Body of pancreas (tissue), 4 donors: ENCODE measurements around the gene ECEL1.

Source experiments
- POLR2A ChIP-seq, 3 donors: fragments of 450-650 bp; IDR thresholded peaks; one replicate each; pipeline ENCODE4 v1.6.1; 2016; ENCODE audit warnings: antibody characterized with exemption in 3 of 3, mild to moderate bottlenecking in 2 of 3
- TF ChIP-seq, protein P1 (sequence below), 7 experiments: fragments of 450-650 bp in 4 of 7; fragments of 200-600 bp in 3 of 7; sonication (generic) in 3 of 7; IDR thresholded peaks; one replicate each; pipeline ENCODE4 v1.5.1; 2016 to 2019; ENCODE audit warnings: antibody characterized with exemption in 7 of 7

DNA sequence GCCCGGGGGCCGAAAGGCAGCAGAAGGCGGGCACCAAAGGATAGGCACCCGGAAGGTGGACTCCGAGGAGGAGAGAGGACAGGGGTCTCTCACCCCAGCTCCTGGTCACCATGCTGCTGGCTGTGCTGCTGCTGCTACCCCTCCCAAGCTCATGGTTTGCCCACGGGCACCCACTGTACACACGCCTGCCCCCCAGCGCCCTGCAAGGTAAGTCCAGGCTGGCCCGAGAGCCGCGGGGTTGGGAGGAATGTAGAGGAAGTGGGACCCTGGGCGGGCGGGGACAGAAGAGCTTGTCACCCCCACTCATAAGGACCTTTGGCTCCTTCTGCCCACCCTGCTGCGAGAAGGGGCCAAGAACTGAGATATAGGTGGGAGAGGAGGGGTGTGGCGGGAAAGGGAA, 32.9 kb upstream of the ECEL1 start:
- TF ChIP-seq, protein P1, sequence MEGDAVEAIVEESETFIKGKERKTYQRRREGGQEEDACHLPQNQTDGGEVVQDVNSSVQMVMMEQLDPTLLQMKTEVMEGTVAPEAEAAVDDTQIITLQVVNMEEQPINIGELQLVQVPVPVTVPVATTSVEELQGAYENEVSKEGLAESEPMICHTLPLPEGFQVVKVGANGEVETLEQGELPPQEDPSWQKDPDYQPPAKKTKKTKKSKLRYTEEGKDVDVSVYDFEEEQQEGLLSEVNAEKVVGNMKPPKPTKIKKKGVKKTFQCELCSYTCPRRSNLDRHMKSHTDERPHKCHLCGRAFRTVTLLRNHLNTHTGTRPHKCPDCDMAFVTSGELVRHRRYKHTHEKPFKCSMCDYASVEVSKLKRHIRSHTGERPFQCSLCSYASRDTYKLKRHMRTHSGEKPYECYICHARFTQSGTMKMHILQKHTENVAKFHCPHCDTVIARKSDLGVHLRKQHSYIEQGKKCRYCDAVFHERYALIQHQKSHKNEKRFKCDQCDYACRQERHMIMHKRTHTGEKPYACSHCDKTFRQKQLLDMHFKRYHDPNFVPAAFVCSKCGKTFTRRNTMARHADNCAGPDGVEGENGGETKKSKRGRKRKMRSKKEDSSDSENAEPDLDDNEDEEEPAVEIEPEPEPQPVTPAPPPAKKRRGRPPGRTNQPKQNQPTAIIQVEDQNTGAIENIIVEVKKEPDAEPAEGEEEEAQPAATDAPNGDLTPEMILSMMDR (IDR thresholded peaks at IDR 0.05): no peak
- no peak for TF ChIP-seq POLR2A (IDR thresholded peaks at IDR 0.05)
